ENCODE measurements around the gene B3GAT3. TPM values are rescaled to one million over a fixed set of nuclear protein-coding genes. Genes with fewer than 3 reads are reported as not detected.

B3GAT3 gene
- total and polyA plus RNA-seq, 10 of the 15 experiments (the other 5 are each of a cell fraction or from before 2014, with no cell fraction given): 0.31 to 52.7 (median 29.8) TPM

- intact Hi-C loops (cut with micrococcal nuclease; ENCODE audit: unreplicated experiment): no loop called here
- ChIA-PET CTCF (interaction anchor here (1.7 kb wide), 1 partner anchor 88 kb away, joined by 4 read pairs; no protein-coding TSS in a partner anchor), RAD21 (ENCODE audit: unreplicated experiment) (no interaction called here), SMC1A (ENCODE audit: uncharacterized antibody, unreplicated experiment) (interaction anchor here (0.7 kb wide), 1 partner anchor 182 kb away, joined by 3 read pairs; no protein-coding TSS in a partner anchor), POLR2A (no interaction called here)
- Histone ChIP-seq H3K9ac (ENCODE audit: control insufficient read depth, insufficient read depth, low read length) (no peak overlapping the region), H3K4me3 (no peak overlapping the region), H3K27ac (ENCODE audit: control insufficient read depth, insufficient read depth) (no peak overlapping the region), H3K9me3 (replicated peaks; ENCODE audit: control insufficient read depth, insufficient read depth, low read length) (no peaks in the 10 kb centered on the region), H3K4me2 (ENCODE audit: control insufficient read depth, insufficient read depth) (no peak overlapping the region), H3K79me2 (ENCODE audit: control insufficient read depth, insufficient read depth, low read length) (peaks cover 13% of the 10 kb centered on the region), H3K4me1 (ENCODE audit: control insufficient read depth, insufficient read depth, low read length) (peaks cover 10% of the 10 kb centered on the region), H4K20me1 (ENCODE audit: control insufficient read depth, insufficient read depth) (no peaks in the 10 kb centered on the region; the same call in 1 of the 2 replicates), H3K36me3 (ENCODE audit: control insufficient read depth in 2 of 2, insufficient read depth in 2 of 2, low read length in 1 of 2) (peaks cover 3 to 9% of the 10 kb centered on the region in 2 experiments; a peak in 3 of 4 replicates), H3K27me3 (replicated peaks in 1 of 2; ENCODE audit: control insufficient read depth in 2 of 2, insufficient read depth in 2 of 2, low read length in 1 of 2) (no peaks in the 10 kb centered on the region), H2AFZ (ENCODE audit: control insufficient read depth, low read depth, low read length) (no peak overlapping the region)
- WGBS (ENCODE audit: insufficient coverage, insufficient replicate concordance, low lambda C conversion rate, missing lambda C conversion rate): 98% methylated on average over 15 of the region's 15 CpGs
- BruUV-seq (replicated peaks): no TSS peak
- DNase-seq (ENCODE audit: low read depth, low spot score) (no peak), ATAC-seq (no peak), FAIRE-seq (no peak)
- TF ChIP-seq TBL1XR1 (IDR thresholded peaks at IDR 0.05; ENCODE audit: low read depth, low read length): no peak
- TF ChIP-seq TARDBP (IDR thresholded peaks at IDR 0.05; ENCODE audit: borderline replicate concordance): no peak
- TF ChIP-seq POLR2AphosphoS2 (IDR thresholded peaks at IDR 0.05; ENCODE audit: low read depth, low read length): no peak
- no peak for TF ChIP-seq SMAD5 (IDR thresholded peaks at IDR 0.05; ENCODE audit: low read depth)
- TF ChIP-seq MEF2A (IDR thresholded peaks at IDR 0.05; ENCODE audit: insufficient read depth, low read depth, low read length): no peak
- TF ChIP-seq HDAC6 (IDR thresholded peaks at IDR 0.05; ENCODE audit: unreplicated experiment): no peak
- no peak for TF ChIP-seq ZBTB33 (IDR thresholded peaks at IDR 0.05)
- TF ChIP-seq RBBP5 (conservative IDR thresholded peaks at IDR 0.05): no peak
- no peak for TF ChIP-seq ZNF687 (IDR thresholded peaks at IDR 0.05)
- TF ChIP-seq FOXM1 (IDR thresholded peaks at IDR 0.05; ENCODE audit: low read depth, low read length): no peak
- no peak for TF ChIP-seq RAD21 (IDR thresholded peaks at IDR 0.05; ENCODE audit: insufficient read depth, low read depth, low read length)
- no peak for TF ChIP-seq SMAD1 (IDR thresholded peaks at IDR 0.05; ENCODE audit: low read depth, partially characterized antibody)
- in situ Hi-C loops (cut with MboI): no loop called here
These were observed 15.9 kb downstream of the B3GAT3 start for GRCh38 chr11:62605902-62606301.
